WTC11 (cell line): ENCODE results near the gene MTRF1. TPM values are rescaled to one million over a fixed set of nuclear protein-coding genes. Genes with fewer than 3 reads are reported as not detected.
"Not testable (repeated sequence)": the region's sequence is repeated elsewhere in the genome, so short reads cannot be mapped to it uniquely, and the experiment has no call there.

Experiments
- ATAC-seq: fragments of 200-7000 bp; cut with Tn5 transposase; 2 replicates; pipeline ENCODE4 v1.10.0; 2021; ENCODE audit warnings: mild to moderate bottlenecking, moderate library complexity
- CTCF ChIA-PET: fragments of 300-600 bp; sonication (Branson Sonifier 250); formaldehyde crosslinking; loops from one replicate; lab custom pipeline; 2021; ENCODE audit warnings: antibody characterized with exemption; lab: Charles Lee
- POLR2A ChIA-PET: fragments of 350-600 bp; sonication (Branson Sonifier 250); formaldehyde crosslinking; loops from one replicate; lab custom pipeline; 2021; ENCODE audit warnings: antibody characterized with exemption; lab: Charles Lee
- DNase-seq: peaks from one replicate; pipeline ENCODE4 v3.0.0; 2021; ENCODE audit warnings: low spot score
- H3K27ac Mint-ChIP-seq: 2 replicates; pipeline ENCODE4 v1.8.0; 2021; ENCODE audit warnings: mixed read lengths
- H3K27me3 Mint-ChIP-seq: 2 replicates; pipeline ENCODE4 v1.8.0; 2021; ENCODE audit warnings: low read depth, mild to moderate bottlenecking, moderate library complexity, mixed read lengths
- H3K36me3 Mint-ChIP-seq: 2 replicates; pipeline ENCODE4 v1.8.0; 2021; ENCODE audit warnings: mixed read lengths
- H3K4me1 Mint-ChIP-seq: 2 replicates; pipeline ENCODE4 v1.8.0; 2022; ENCODE audit warnings: mixed read lengths
- H3K4me3 Mint-ChIP-seq: 2 replicates; pipeline ENCODE4 v1.8.0; 2021; ENCODE audit warnings: mild to moderate bottlenecking, moderate library complexity, mixed read lengths
- H3K9me3 Mint-ChIP-seq: 2 replicates; pipeline ENCODE4 v1.8.0; 2021; ENCODE audit warnings: mixed read lengths
- E2F1 ChIP-seq: sonication (generic); formaldehyde crosslinking; IDR thresholded peaks from 2 replicates; pipeline ENCODE4 v1.8.0; 2022; ENCODE audit warnings: mild to moderate bottlenecking, missing genetic modification reagents
- ERG ChIP-seq: fragments of 250-450 bp; sonication (Bioruptor Pico); IDR thresholded peaks from 2 replicates; pipeline ENCODE4 v1.8.0; 2021; ENCODE audit warnings: mild to moderate bottlenecking
- ESRRA ChIP-seq: sonication (generic); formaldehyde crosslinking; IDR thresholded peaks from 2 replicates; pipeline ENCODE4 v1.8.1; 2022; ENCODE audit warnings: mild to moderate bottlenecking, missing genetic modification reagents, borderline replicate concordance
- FOXK1 ChIP-seq: sonication (generic); formaldehyde crosslinking; IDR thresholded peaks from 2 replicates; pipeline ENCODE4 v1.8.0; 2022; ENCODE audit warnings: mild to moderate bottlenecking, moderate library complexity, missing genetic modification reagents
- HMGA2 ChIP-seq: fragments of 250-450 bp; sonication (Bioruptor Pico); IDR thresholded peaks from 2 replicates; pipeline ENCODE4 v1.4.0; 2021; ENCODE audit warnings: mild to moderate bottlenecking, moderate library complexity
- JAZF1 ChIP-seq: fragments of 250-450 bp; sonication (Bioruptor Pico); IDR thresholded peaks from 2 replicates; pipeline ENCODE4 v1.9.0; 2021; ENCODE audit warnings: moderate library complexity, mild to moderate bottlenecking, inconsistent platforms
- NFATC4 ChIP-seq: fragments of 250-450 bp; sonication (Bioruptor Pico); IDR thresholded peaks from 2 replicates; pipeline ENCODE4 v1.9.0; 2021; ENCODE audit warnings: mild to moderate bottlenecking
- NR3C1 ChIP-seq: sonication (generic); formaldehyde crosslinking; conservative IDR thresholded peaks from 2 replicates; pipeline ENCODE4 v1.8.1; 2023; ENCODE audit warnings: low read depth, mild to moderate bottlenecking, missing genetic modification reagents
- PRDM15 ChIP-seq: sonication (generic); formaldehyde crosslinking; IDR thresholded peaks from 2 replicates; pipeline ENCODE4 v1.8.0; 2022; ENCODE audit warnings: missing genetic modification reagents
- SOX15 ChIP-seq: fragments of 250-450 bp; sonication (Bioruptor Pico); IDR thresholded peaks from 2 replicates; pipeline ENCODE4 v1.9.0; 2021; ENCODE audit warnings: mild to moderate bottlenecking
- TEAD1 ChIP-seq: sonication (generic); formaldehyde crosslinking; IDR thresholded peaks from 2 replicates; pipeline ENCODE4 v1.8.0; 2022; ENCODE audit warnings: mild to moderate bottlenecking, missing genetic modification reagents
- TP53 ChIP-seq: sonication (generic); formaldehyde crosslinking; IDR thresholded peaks from 2 replicates; pipeline ENCODE4 v1.8.1; 2023; ENCODE audit warnings: mild to moderate bottlenecking, missing genetic modification reagents
- ZNF121 ChIP-seq: sonication (generic); formaldehyde crosslinking; IDR thresholded peaks from 2 replicates; pipeline ENCODE4 v1.8.0; 2023; ENCODE audit warnings: missing genetic modification reagents
- ZNF219 ChIP-seq: sonication (generic); formaldehyde crosslinking; IDR thresholded peaks from 2 replicates; pipeline ENCODE4 v1.8.0; 2023; ENCODE audit warnings: missing genetic modification reagents, mild to moderate bottlenecking, borderline replicate concordance
- ZNF263 ChIP-seq: sonication (generic); formaldehyde crosslinking; IDR thresholded peaks from 2 replicates; pipeline ENCODE4 v1.8.1; 2022; ENCODE audit warnings: low read depth, mild to moderate bottlenecking, moderate library complexity, missing genetic modification reagents
- ZNF532 ChIP-seq: fragments of 250-450 bp; sonication (Bioruptor Pico); IDR thresholded peaks from 2 replicates; pipeline ENCODE4 v1.9.0; 2021; ENCODE audit warnings: mild to moderate bottlenecking, borderline replicate concordance
- ZNF671 ChIP-seq: fragments of 250-450 bp; sonication (Bioruptor Pico); IDR thresholded peaks from 2 replicates; pipeline ENCODE4 v1.8.0; 2021; ENCODE audit warnings: mild to moderate bottlenecking
- total RNA-seq: library from RNA; stranded (reverse); gene quantifications from 3 replicates; pipeline ENCODE4 v1.2.3, GENCODE V29; 2021

Gene MTRF1
- total RNA-seq, 1 experiment from 2014 or later = 12.9 TPM

GRCh38 chr13:41178040-41178439 lies 85.3 kb downstream of the MTRF1 start (continued):
- no peak for TF ChIP-seq ZNF219
- TF ChIP-seq TEAD1 = no peak
- TF ChIP-seq NR3C1 (CRISPR knock-in tag) = no peak
- no peak for TF ChIP-seq NFATC4 (CRISPR knock-in tag)
- TF ChIP-seq SOX15 (CRISPR knock-in tag) = no peak
- no peak for TF ChIP-seq JAZF1 (CRISPR knock-in tag)
- TF ChIP-seq FOXK1 (CRISPR knock-in tag) = no peak
- TF ChIP-seq ESRRA (CRISPR knock-in tag) = no peak
- no peak for TF ChIP-seq ZNF263 (CRISPR knock-in tag)
- no peak for TF ChIP-seq ERG
- TF ChIP-seq ZNF532 (CRISPR knock-in tag) = no peak
- TF ChIP-seq TP53 (CRISPR knock-in tag) = no peak
- TF ChIP-seq E2F1 (CRISPR knock-in tag) = no peak

- H3K4me1 Mint-ChIP-seq = no peaks in the 10 kb centered on the region
- H3K4me3 Mint-ChIP-seq = no peak overlapping the region
- peaks cover 7% of the 10 kb centered on the region; the same call in 1 of the 2 replicates for H3K27me3 Mint-ChIP-seq
- POLR2A ChIA-PET = interaction anchor here (0.6 kb wide), 1 partner anchor 33 kb away, joined by 4 read pairs; no protein-coding TSS in a partner anchor
- no peak for ATAC-seq
- H3K9me3 Mint-ChIP-seq = peaks cover 59% of the 10 kb centered on the region
- peaks cover 48% of the 10 kb centered on the region for H3K36me3 Mint-ChIP-seq
- H3K27ac Mint-ChIP-seq = no peak overlapping the region
- no peak for DNase-seq
- CTCF ChIA-PET = no interaction called here
- TF ChIP-seq ZNF121 (no peak), ZNF671 (no peak), PRDM15 (CRISPR knock-in tag) (no peak), HMGA2 (CRISPR knock-in tag) (no peak), FOXK1 (CRISPR knock-in tag) (no peak)
- TF ChIP-seq, all 79 proteins: peak for 0
Observed at GRCh38 chr13:41177616-41178015, 85.8 kb downstream of the MTRF1 start.

DNA sequence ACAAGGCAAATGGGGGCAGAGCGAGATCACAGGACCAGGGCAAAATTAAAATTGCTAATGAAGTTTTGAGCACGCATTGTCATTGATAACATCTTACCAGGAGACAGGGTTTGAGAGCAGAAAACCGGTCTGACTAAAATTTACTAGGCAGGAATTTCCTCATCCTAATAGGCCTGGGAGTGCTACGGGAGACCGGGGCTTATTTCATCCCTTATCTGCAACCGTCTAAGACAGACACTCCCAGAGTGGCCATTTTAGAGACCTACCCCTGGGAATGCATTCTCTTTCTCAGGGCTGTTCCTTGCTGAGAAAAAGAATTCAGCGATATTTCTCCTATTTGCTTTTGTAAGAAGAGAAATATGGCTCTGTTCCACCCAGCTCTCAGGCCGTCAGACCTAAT lies 87.8 kb downstream of the MTRF1 start:
- Mint-ChIP-seq H3K9me3 (peaks cover 67% of the 10 kb centered on the region), H3K36me3 (peaks cover 52% of the 10 kb centered on the region)
- H3K27ac Mint-ChIP-seq, H3K4me3 Mint-ChIP-seq, ATAC-seq, H3K4me1 Mint-ChIP-seq, H3K27me3 Mint-ChIP-seq, CTCF ChIA-PET, POLR2A ChIA-PET: not testable (repeated sequence)
- peak; percentile 15 for DNase-seq
